Measurements from ENCODE around the gene SRSF9.

DNA sequence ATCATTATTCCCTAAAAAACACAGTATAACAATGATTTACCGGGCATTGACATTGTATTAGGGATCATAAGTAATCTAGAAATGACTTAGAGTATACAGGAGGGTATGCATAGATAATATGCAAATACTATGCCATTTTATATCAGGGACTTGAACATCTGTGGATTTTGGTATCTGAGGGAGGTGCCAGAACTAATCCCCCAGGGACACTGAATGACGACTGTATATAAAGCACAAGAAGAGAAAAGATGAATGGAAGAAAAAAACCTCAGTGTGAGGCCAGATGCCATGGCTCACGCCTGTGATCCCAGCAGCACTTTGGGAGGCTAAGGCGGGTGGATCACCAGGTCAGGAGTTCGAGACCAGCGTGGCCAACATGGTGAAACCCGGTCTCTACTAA, 57.1 kb downstream of the SRSF9 start:
- no peak for TF ChIP-seq EZH2phosphoT487 (IDR thresholded peaks at IDR 0.05; ENCODE audit: borderline replicate concordance, low read length)
- TF ChIP-seq, protein P1, sequence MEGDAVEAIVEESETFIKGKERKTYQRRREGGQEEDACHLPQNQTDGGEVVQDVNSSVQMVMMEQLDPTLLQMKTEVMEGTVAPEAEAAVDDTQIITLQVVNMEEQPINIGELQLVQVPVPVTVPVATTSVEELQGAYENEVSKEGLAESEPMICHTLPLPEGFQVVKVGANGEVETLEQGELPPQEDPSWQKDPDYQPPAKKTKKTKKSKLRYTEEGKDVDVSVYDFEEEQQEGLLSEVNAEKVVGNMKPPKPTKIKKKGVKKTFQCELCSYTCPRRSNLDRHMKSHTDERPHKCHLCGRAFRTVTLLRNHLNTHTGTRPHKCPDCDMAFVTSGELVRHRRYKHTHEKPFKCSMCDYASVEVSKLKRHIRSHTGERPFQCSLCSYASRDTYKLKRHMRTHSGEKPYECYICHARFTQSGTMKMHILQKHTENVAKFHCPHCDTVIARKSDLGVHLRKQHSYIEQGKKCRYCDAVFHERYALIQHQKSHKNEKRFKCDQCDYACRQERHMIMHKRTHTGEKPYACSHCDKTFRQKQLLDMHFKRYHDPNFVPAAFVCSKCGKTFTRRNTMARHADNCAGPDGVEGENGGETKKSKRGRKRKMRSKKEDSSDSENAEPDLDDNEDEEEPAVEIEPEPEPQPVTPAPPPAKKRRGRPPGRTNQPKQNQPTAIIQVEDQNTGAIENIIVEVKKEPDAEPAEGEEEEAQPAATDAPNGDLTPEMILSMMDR (conservative IDR thresholded peaks at IDR 0.05; ENCODE audit: low read depth, low read length): no peak
